ENCODE measurements around the gene NUTM1. TPM values are rescaled to one million over a fixed set of nuclear protein-coding genes. Genes with fewer than 3 reads are reported as not detected.

NUTM1 gene
- total RNA-seq, 1 experiment from 2014 or later = 0.26 TPM

DNA sequence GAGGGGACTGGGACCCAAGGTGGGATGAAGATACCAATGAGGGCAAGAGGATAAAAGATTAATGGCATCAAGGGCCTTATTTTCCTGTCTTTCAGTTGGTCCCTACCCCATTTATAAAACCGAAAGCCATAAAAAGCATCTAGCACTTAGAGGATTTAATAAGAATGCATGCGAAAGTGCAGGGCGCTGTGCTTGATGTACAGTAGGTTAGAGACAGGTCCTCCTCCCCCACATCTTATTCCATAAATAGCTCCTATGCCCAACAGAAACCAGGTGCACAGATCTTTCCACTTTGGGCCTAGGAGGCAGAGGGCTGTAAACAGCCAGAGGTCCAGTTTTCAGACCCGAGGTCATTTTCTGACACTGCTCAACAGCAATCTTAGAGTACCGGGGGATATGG lies 22.7 kb downstream of the NUTM1 start:
- H3K4ac ChIP-seq (ENCODE audit: low read depth, low read length) = no peak overlapping the region
- H3K4me2 ChIP-seq (ENCODE audit: insufficient read depth, insufficient read length, low read length) = peak overlapping the region; percentile 76
- WGBS (ENCODE audit: extremely low coverage, insufficient read length, low lambda C conversion rate) = no CpG with 5 or more reads among the region's 5 CpGs
- no peak overlapping the region for H2BK12ac ChIP-seq (ENCODE audit: insufficient read length, low read depth, low read length)
- H4K5ac ChIP-seq (ENCODE audit: insufficient read length, low read depth, low read length) = no peak overlapping the region
- H3K4me1 Mint-ChIP-seq = peaks cover 18 to 27% of the 10 kb centered on the region in 2 experiments
- no peak overlapping the region for H2BK15ac ChIP-seq (ENCODE audit: low read depth, low read length)
- H3K9me3 Mint-ChIP-seq = no peaks in the 10 kb centered on the region; a peak in 1 of 5 replicates
- no peak overlapping the region for H3K56ac ChIP-seq (ENCODE audit: insufficient read length, low read depth, low read length)
- no peak for DNase-seq
- no peaks in the 10 kb centered on the region; the same call in 1 of the 2 replicates for H3K27me3 Mint-ChIP-seq (ENCODE audit: low read depth)
- no peaks in the 10 kb centered on the region for H3K27me3 ChIP-seq (ENCODE audit: insufficient read depth, low read length)
- H2AFZ ChIP-seq (ENCODE audit: low read length) = no peak overlapping the region
- H3K36me3 Mint-ChIP-seq (ENCODE audit: insufficient read depth in 1 of 3, low read depth in 3 of 3) = peaks cover 14 to 32% (median 29%) of the 10 kb centered on the region in 3 experiments; a peak in 6 of 7 replicates
- no peak overlapping the region for H2AK5ac ChIP-seq (ENCODE audit: insufficient read length, low read length)
- no peak overlapping the region for H2BK20ac ChIP-seq (ENCODE audit: low read depth, low read length, poor library complexity, severe bottlenecking)
- no peak overlapping the region for H3T11ph ChIP-seq (ENCODE audit: low read length)
- no peak overlapping the region for H2BK120ac ChIP-seq (ENCODE audit: low read depth, low read length, poor library complexity, severe bottlenecking)
- H3K79me2 ChIP-seq (ENCODE audit: insufficient read depth, low read length) = peaks cover 6% of the 10 kb centered on the region; the same call in 1 of the 2 replicates
- H4K8ac ChIP-seq (replicated peaks; ENCODE audit: insufficient read length, low read depth, low read length) = no peak overlapping the region
- H3K14ac ChIP-seq (ENCODE audit: insufficient read depth, low read length) = no peak overlapping the region
- no peak overlapping the region for H4K91ac ChIP-seq (ENCODE audit: insufficient read length, low read depth, low read length)
- peak overlapping the region in 2 of 3 experiments; percentile 26 to 65; a peak in 2 of 7 replicates for H3K27ac Mint-ChIP-seq
- no peaks in the 10 kb centered on the region for H3K9me3 ChIP-seq (ENCODE audit: control insufficient read depth, low read depth, low read length)
- H2BK5ac ChIP-seq (ENCODE audit: insufficient read length, low read length) = no peak overlapping the region
- H3K23ac ChIP-seq (ENCODE audit: insufficient read length, low read depth, low read length) = no peak overlapping the region
- peaks cover 6% of the 10 kb centered on the region; the same call in 1 of the 2 replicates for H3K4me1 ChIP-seq (ENCODE audit: insufficient read depth, low read length)
- no peaks in the 10 kb centered on the region for H4K20me1 ChIP-seq (ENCODE audit: control insufficient read depth, insufficient read depth, insufficient read length)
- H3K27ac ChIP-seq (ENCODE audit: insufficient read length, low read depth, low read length) = no peak overlapping the region
- peaks cover 9% of the 10 kb centered on the region for H3K79me1 ChIP-seq (ENCODE audit: insufficient read depth, low read depth, low read length, poor library complexity, severe bottlenecking)
- no peak for TF ChIP-seq CTCF (conservative IDR thresholded peaks at IDR 0.05)
- no peak overlapping the region for H3K9ac ChIP-seq (ENCODE audit: extremely low read depth, insufficient read length, low read length)
- H3K18ac ChIP-seq (ENCODE audit: insufficient read length, low read depth, low read length) = no peak overlapping the region
- peak overlapping the region; percentile 96 to 97 for H3K4me3 Mint-ChIP-seq
- peaks cover 12% of the 10 kb centered on the region for H3K23me2 ChIP-seq (ENCODE audit: insufficient read length, low read depth, low read length, poor library complexity, severe bottlenecking)

All from H9 (cell line).